ENCODE measurements around the gene MOGAT3. TPM values are rescaled to one million over a fixed set of nuclear protein-coding genes. Genes with fewer than 3 reads are reported as not detected.

MOGAT3 gene
- total RNA-seq, 1 experiment from 2014 or later, result 6.3 TPM

DNA sequence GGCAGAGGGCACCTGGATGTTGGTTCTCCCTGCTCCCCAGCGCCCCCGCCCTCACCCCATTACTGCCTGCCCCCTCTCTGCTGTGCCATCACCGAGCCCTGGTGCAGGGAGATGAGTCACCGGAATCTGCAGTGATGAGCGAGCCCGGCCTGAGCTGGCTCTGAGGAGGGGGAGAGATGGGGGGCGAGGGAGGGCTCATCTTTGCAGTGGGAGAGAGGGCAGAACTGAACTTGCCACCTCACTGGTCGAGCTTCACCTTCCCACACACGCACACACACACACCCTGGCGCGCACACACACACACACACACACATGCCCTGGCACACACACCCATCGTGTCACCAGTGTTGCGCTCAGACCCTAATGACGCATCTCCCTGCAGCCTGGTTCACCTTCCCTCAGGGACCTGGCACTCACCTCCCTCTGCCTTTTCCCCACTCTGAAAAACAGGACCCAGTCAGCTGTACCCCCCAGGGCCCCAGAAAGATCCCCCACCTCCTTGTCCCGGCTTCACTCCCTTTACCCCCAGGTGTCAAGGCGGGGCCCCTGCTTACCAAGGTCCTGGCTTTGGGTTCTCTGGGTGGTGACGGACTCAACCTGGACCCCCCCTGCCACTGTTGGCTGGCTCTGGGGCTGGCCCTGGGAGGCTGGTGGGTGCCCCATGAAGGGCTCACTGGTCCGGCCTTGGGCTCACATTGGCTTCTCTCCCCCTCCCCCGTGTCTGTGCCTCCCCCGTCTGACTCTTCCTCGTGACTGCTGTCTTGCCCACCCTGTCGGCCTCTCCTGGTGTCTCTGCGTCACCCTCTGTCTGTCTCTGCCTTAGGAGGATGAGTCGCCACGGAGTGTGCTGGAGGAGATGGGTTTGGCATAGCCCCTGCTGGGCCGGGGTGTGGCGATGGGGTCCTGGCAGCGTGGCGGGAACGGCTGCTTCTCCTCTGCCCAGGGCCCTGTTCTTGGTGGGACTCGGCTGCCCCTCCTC is 40.9 kb downstream of the MOGAT3 start:
- no peak for DNase-seq
- H3K36me3 Mint-ChIP-seq (ENCODE audit: insufficient read depth, unreplicated experiment), result peaks cover 40% of the 10 kb centered on the region
- Histone ChIP-seq H3K27me3 (replicated peaks; ENCODE audit: control insufficient read depth, insufficient read depth, low read length) (no peaks in the 10 kb centered on the region), H3K36me3 (ENCODE audit: control insufficient read depth, insufficient read depth, low read length) (peaks cover 4% of the 10 kb centered on the region; the same call in 1 of the 2 replicates), H3K4me3 (ENCODE audit: low read depth, low read length) (no peak overlapping the region), H3K9me3 (no peaks in the 10 kb centered on the region), H3K4me1 (peaks cover 40% of the 10 kb centered on the region)
- H3K4me3 Mint-ChIP-seq (ENCODE audit: unreplicated experiment), result no peak overlapping the region
- H3K27me3 Mint-ChIP-seq (ENCODE audit: insufficient read depth, unreplicated experiment), result no peaks in the 10 kb centered on the region
- H3K4me1 Mint-ChIP-seq (ENCODE audit: low read depth, unreplicated experiment), result peaks cover 15% of the 10 kb centered on the region
- POLR2A ChIA-PET, result interaction anchor here (0.6 kb wide), 1 partner anchor 114 kb away, joined by 3 read pairs; no protein-coding TSS in a partner anchor
- no peaks in the 10 kb centered on the region for H3K9me3 Mint-ChIP-seq (ENCODE audit: unreplicated experiment)
- no TSS peak for BruUV-seq (replicated peaks)
- CTCF ChIA-PET, result interaction anchor here (0.7 kb wide), 1 partner anchor 11 kb away, joined by 3 read pairs; no protein-coding TSS in a partner anchor
- intact Hi-C loops (cut with micrococcal nuclease; ENCODE audit: unreplicated experiment), result no loop called here
- TF ChIP-seq, protein P1, sequence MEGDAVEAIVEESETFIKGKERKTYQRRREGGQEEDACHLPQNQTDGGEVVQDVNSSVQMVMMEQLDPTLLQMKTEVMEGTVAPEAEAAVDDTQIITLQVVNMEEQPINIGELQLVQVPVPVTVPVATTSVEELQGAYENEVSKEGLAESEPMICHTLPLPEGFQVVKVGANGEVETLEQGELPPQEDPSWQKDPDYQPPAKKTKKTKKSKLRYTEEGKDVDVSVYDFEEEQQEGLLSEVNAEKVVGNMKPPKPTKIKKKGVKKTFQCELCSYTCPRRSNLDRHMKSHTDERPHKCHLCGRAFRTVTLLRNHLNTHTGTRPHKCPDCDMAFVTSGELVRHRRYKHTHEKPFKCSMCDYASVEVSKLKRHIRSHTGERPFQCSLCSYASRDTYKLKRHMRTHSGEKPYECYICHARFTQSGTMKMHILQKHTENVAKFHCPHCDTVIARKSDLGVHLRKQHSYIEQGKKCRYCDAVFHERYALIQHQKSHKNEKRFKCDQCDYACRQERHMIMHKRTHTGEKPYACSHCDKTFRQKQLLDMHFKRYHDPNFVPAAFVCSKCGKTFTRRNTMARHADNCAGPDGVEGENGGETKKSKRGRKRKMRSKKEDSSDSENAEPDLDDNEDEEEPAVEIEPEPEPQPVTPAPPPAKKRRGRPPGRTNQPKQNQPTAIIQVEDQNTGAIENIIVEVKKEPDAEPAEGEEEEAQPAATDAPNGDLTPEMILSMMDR (IDR thresholded peaks at IDR 0.05; ENCODE audit: insufficient read depth in 1 of 2, low read depth in 1 of 2, low read length in 1 of 2, severe bottlenecking in 1 of 2, unreplicated experiment in 1 of 2), result no peak
- H3K27ac Mint-ChIP-seq (ENCODE audit: unreplicated experiment), result no peak overlapping the region

- intact Hi-C loops (cut with micrococcal nuclease; ENCODE audit: unreplicated experiment), result no loop called here
- peak in 1 of 2 experiments; percentile 71 for DNase-seq
- H3K9me3 ChIP-seq, result no peaks in the 10 kb centered on the region
- no TSS peak for BruUV-seq (replicated peaks)
- peaks cover 3% of the 10 kb centered on the region for H3K27me3 Mint-ChIP-seq (ENCODE audit: insufficient read depth, unreplicated experiment)
- no peaks in the 10 kb centered on the region for H3K9me3 Mint-ChIP-seq (ENCODE audit: unreplicated experiment)
- CTCF ChIA-PET, result interaction anchor here (0.6 to 2.3 kb wide), 3 partner anchors 13 to 84 kb away, joined by 3 to 13 read pairs (median 4); no protein-coding TSS in a partner anchor
- peaks cover 37% of the 10 kb centered on the region for H3K36me3 Mint-ChIP-seq (ENCODE audit: insufficient read depth, unreplicated experiment)
- no peak overlapping the region for H3K4me3 Mint-ChIP-seq (ENCODE audit: unreplicated experiment)
- TF ChIP-seq, protein P1 (IDR thresholded peaks at IDR 0.05; ENCODE audit: insufficient read depth in 1 of 2, low read depth in 1 of 2, low read length in 1 of 2, severe bottlenecking in 1 of 2, unreplicated experiment in 1 of 2), result no peak
- H3K27me3 ChIP-seq (replicated peaks; ENCODE audit: control insufficient read depth, insufficient read depth, low read length), result no peaks in the 10 kb centered on the region
- H3K4me1 ChIP-seq, result peaks cover 24% of the 10 kb centered on the region
- peaks cover 4% of the 10 kb centered on the region; the same call in 1 of the 2 replicates for H3K36me3 ChIP-seq (ENCODE audit: control insufficient read depth, insufficient read depth, low read length)
- H3K4me3 ChIP-seq (ENCODE audit: low read depth, low read length), result no peak overlapping the region
- POLR2A ChIA-PET, result no interaction called here
- peaks cover 22% of the 10 kb centered on the region for H3K4me1 Mint-ChIP-seq (ENCODE audit: low read depth, unreplicated experiment)
- H3K27ac Mint-ChIP-seq (ENCODE audit: unreplicated experiment), result peak overlapping the region; percentile 30
Measured at GRCh38 chr7:101156866-101157589, 43.8 kb downstream of the MOGAT3 start.

GRCh38 chr7:101156277-101156676 is 44.6 kb downstream of the MOGAT3 start:
- no TSS peak for BruUV-seq (replicated peaks)
- peaks cover 16% of the 10 kb centered on the region for H3K4me1 ChIP-seq
- no peak for DNase-seq
- peaks cover 22% of the 10 kb centered on the region for H3K4me1 Mint-ChIP-seq (ENCODE audit: low read depth, unreplicated experiment)
- no peak overlapping the region for H3K27ac Mint-ChIP-seq (ENCODE audit: unreplicated experiment)
- H3K9me3 Mint-ChIP-seq (ENCODE audit: unreplicated experiment), result no peaks in the 10 kb centered on the region
- H3K36me3 Mint-ChIP-seq (ENCODE audit: insufficient read depth, unreplicated experiment), result peaks cover 37% of the 10 kb centered on the region
- intact Hi-C loops (cut with micrococcal nuclease; ENCODE audit: unreplicated experiment), result no loop called here
- ChIA-PET POLR2A (no interaction called here), CTCF (interaction anchor here (0.6 to 2.3 kb wide), 2 partner anchors 12 to 56 kb away, joined by 3 to 13 read pairs; no protein-coding TSS in a partner anchor)
- H3K36me3 ChIP-seq (ENCODE audit: control insufficient read depth, insufficient read depth, low read length), result peaks cover 4% of the 10 kb centered on the region; the same call in 1 of the 2 replicates
- H3K9me3 ChIP-seq, result no peaks in the 10 kb centered on the region
- H3K27me3 Mint-ChIP-seq (ENCODE audit: insufficient read depth, unreplicated experiment), result peaks cover 3% of the 10 kb centered on the region
- no peak overlapping the region for H3K4me3 ChIP-seq (ENCODE audit: low read depth, low read length)
- TF ChIP-seq, protein P1 (IDR thresholded peaks at IDR 0.05; ENCODE audit: insufficient read depth in 1 of 2, low read depth in 1 of 2, low read length in 1 of 2, severe bottlenecking in 1 of 2, unreplicated experiment in 1 of 2), result no peak
- H3K27me3 ChIP-seq (replicated peaks; ENCODE audit: control insufficient read depth, insufficient read depth, low read length), result no peaks in the 10 kb centered on the region
- H3K4me3 Mint-ChIP-seq (ENCODE audit: unreplicated experiment), result no peak overlapping the region

Measured in Caco-2 (cell line).